ENCODE measurements around the gene ACO1. TPM values are rescaled to one million over a fixed set of nuclear protein-coding genes. Genes with fewer than 3 reads are reported as not detected.

Gene ACO1
- polyA plus RNA-seq, 3 donors: 2.9 to 12.5 (median 10.5) TPM

- peaks cover 13 to 17% of the 10 kb centered on the region in 2 donors for H3K27me3 ChIP-seq (ENCODE audit: control insufficient read depth in 2 of 2, insufficient read depth in 2 of 2, low read length in 2 of 2)
- H3K4me1 ChIP-seq (ENCODE audit: control insufficient read depth in 1 of 2, insufficient read depth in 2 of 2, low read length in 2 of 2): peaks cover 13 to 14% of the 10 kb centered on the region in 2 donors
- TF ChIP-seq, protein P1, sequence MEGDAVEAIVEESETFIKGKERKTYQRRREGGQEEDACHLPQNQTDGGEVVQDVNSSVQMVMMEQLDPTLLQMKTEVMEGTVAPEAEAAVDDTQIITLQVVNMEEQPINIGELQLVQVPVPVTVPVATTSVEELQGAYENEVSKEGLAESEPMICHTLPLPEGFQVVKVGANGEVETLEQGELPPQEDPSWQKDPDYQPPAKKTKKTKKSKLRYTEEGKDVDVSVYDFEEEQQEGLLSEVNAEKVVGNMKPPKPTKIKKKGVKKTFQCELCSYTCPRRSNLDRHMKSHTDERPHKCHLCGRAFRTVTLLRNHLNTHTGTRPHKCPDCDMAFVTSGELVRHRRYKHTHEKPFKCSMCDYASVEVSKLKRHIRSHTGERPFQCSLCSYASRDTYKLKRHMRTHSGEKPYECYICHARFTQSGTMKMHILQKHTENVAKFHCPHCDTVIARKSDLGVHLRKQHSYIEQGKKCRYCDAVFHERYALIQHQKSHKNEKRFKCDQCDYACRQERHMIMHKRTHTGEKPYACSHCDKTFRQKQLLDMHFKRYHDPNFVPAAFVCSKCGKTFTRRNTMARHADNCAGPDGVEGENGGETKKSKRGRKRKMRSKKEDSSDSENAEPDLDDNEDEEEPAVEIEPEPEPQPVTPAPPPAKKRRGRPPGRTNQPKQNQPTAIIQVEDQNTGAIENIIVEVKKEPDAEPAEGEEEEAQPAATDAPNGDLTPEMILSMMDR (IDR thresholded peaks at IDR 0.05): no peak
- H3K27ac Mint-ChIP-seq: peak overlapping the region in 4 of 7 donors; percentile 38 to 84 (median 70)
- H2AFZ ChIP-seq (ENCODE audit: insufficient read depth, low read depth, low read length, poor library complexity, severe bottlenecking): peak overlapping the region; percentile 97
- H3K4me2 ChIP-seq (replicated peaks; ENCODE audit: extremely low read depth, low read length, poor library complexity, severe bottlenecking): peak overlapping the region; percentile 85
- peaks cover 20% of the 10 kb centered on the region for H3K4me1 Mint-ChIP-seq
- no peaks in the 10 kb centered on the region for H4K20me1 ChIP-seq (ENCODE audit: insufficient read depth, low read length)
- H3K4me3 ChIP-seq (replicated peaks in 1 of 3; ENCODE audit: low read depth in 2 of 3, low read length in 3 of 3): peak overlapping the region; percentile 80 to 90 (median 81)
- no peaks in the 10 kb centered on the region for H3K79me2 ChIP-seq (ENCODE audit: insufficient read depth, low read length)
- WGBS (ENCODE audit: insufficient coverage): 20% methylated on average over 1 of the region's 2 CpGs
- peak overlapping the region; percentile 68 for H3K9ac ChIP-seq (ENCODE audit: insufficient read depth, low read length, poor library complexity, severe bottlenecking)
- H3K4me3 Mint-ChIP-seq: peak overlapping the region; percentile 88 to 94
- H3K9me3 ChIP-seq (replicated peaks in 1 of 2; ENCODE audit: control insufficient read depth in 1 of 2, insufficient read depth in 1 of 2, low read length in 2 of 2): no peaks in the 10 kb centered on the region
- peaks cover 18 to 26% (median 20%) of the 10 kb centered on the region in 3 donors for H3K27me3 Mint-ChIP-seq (ENCODE audit: low read depth in 3 of 3)
- no peaks in the 10 kb centered on the region for H3K36me3 Mint-ChIP-seq
- H3K9me3 Mint-ChIP-seq: no peaks in the 10 kb centered on the region
- no peaks in the 10 kb centered on the region for H3K36me3 ChIP-seq (replicated peaks in 1 of 2; ENCODE audit: control insufficient read depth in 1 of 2, insufficient read depth in 2 of 2, low read length in 2 of 2)
- DNase-seq: no peak
- intact Hi-C loops (cut with micrococcal nuclease): loop anchor here in 1 of 2 donors (2.0 kb wide), 1 partner anchor 187 kb away; the partner anchor contains the start of gene NDUFB6
- H3K27ac ChIP-seq (ENCODE audit: low read depth in 1 of 2, low read length in 2 of 2): no peak overlapping the region
Observed at GRCh38 chr9:32385152-32385884, 875 bp downstream of the ACO1 start.

DNA sequence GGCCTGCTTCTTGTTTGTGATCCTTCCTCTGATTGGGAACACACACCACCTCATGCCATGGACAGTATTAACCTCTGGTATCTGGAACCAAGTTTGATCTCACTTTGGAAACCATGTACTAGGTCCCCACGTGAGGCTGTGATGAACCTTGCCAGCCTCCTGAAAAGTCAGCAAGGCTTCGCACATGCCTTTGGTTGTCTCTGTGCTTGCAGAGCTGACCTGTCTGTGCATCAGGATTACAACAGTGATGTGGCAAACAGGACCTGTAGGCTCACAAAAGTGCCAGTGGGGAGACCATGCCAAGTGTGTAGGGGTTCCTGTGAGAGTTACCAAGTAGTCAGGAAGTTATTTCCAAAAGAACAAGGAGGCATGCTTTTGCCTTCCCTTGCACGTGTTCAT, 1.4 kb downstream of the ACO1 start:
- 94% methylated on average over 2 of the region's 3 CpGs for WGBS (ENCODE audit: insufficient coverage)
- H3K27me3 Mint-ChIP-seq (ENCODE audit: low read depth in 3 of 3): peaks cover 16 to 23% (median 20%) of the 10 kb centered on the region in 3 donors
- H3K4me2 ChIP-seq (replicated peaks; ENCODE audit: extremely low read depth, low read length, poor library complexity, severe bottlenecking): no peak overlapping the region
- DNase-seq: no peak
- H3K36me3 Mint-ChIP-seq: no peaks in the 10 kb centered on the region
- no peak overlapping the region for H3K27ac Mint-ChIP-seq
- H3K4me1 ChIP-seq (ENCODE audit: control insufficient read depth in 1 of 2, insufficient read depth in 2 of 2, low read length in 2 of 2): peaks cover 13 to 14% of the 10 kb centered on the region in 2 donors
- no peaks in the 10 kb centered on the region for H3K9me3 ChIP-seq (replicated peaks in 1 of 2; ENCODE audit: control insufficient read depth in 1 of 2, insufficient read depth in 1 of 2, low read length in 2 of 2)
- H3K9me3 Mint-ChIP-seq: no peaks in the 10 kb centered on the region
- no peak overlapping the region for H3K4me3 ChIP-seq (replicated peaks in 1 of 3; ENCODE audit: low read depth in 2 of 3, low read length in 3 of 3)
- intact Hi-C loops (cut with micrococcal nuclease): loop anchor here in 1 of 2 donors (2.0 kb wide), 1 partner anchor 187 kb away; the partner anchor contains the start of gene NDUFB6
- H3K4me3 Mint-ChIP-seq: no peak overlapping the region
- H3K4me1 Mint-ChIP-seq: peaks cover 20% of the 10 kb centered on the region
- H3K79me2 ChIP-seq (ENCODE audit: insufficient read depth, low read length): no peaks in the 10 kb centered on the region
- no peak overlapping the region for H2AFZ ChIP-seq (ENCODE audit: insufficient read depth, low read depth, low read length, poor library complexity, severe bottlenecking)
- H3K9ac ChIP-seq (ENCODE audit: insufficient read depth, low read length, poor library complexity, severe bottlenecking): no peak overlapping the region
- H3K27ac ChIP-seq (ENCODE audit: low read depth in 1 of 2, low read length in 2 of 2): no peak overlapping the region
- TF ChIP-seq, protein P1 (IDR thresholded peaks at IDR 0.05): no peak
- H3K36me3 ChIP-seq (replicated peaks in 1 of 2; ENCODE audit: control insufficient read depth in 1 of 2, insufficient read depth in 2 of 2, low read length in 2 of 2): no peaks in the 10 kb centered on the region
- no peaks in the 10 kb centered on the region for H4K20me1 ChIP-seq (ENCODE audit: insufficient read depth, low read length)
- H3K27me3 ChIP-seq (ENCODE audit: control insufficient read depth in 2 of 2, insufficient read depth in 2 of 2, low read length in 2 of 2): peaks cover 13 to 14% of the 10 kb centered on the region in 2 donors

All from CD14-positive monocyte (primary cell).